AG04449 (cell line): ENCODE results near the gene TRPM8.

Experiments
- CTCF ChIA-PET: fragments of 350-600 bp; formaldehyde crosslinking; extraction: SDS; loops from one replicate; lab custom pipeline; 2021; ENCODE audit warnings: antibody characterized with exemption; lab: Yijun Ruan, JAX
- POLR2A ChIA-PET: fragments of 400-600, 350-600 bp; formaldehyde crosslinking; extraction: SDS; loops from one replicate; lab custom pipeline; 2020; ENCODE audit warnings: antibody characterized with exemption, inconsistent platforms; lab: Yijun Ruan, JAX
- DNase-seq: peaks from one replicate; pipeline ENCODE4 v3.0.0-alpha.2; 2010; ENCODE audit warnings: low read depth, low spot score
- H3K4me3 ChIP-seq: 2 replicates; pipeline ENCODE4 v1.5.1; 2011; ENCODE audit warnings: low read depth, mild to moderate bottlenecking, control low read depth, low read length
- CTCF ChIP-seq: IDR thresholded peaks from one replicate; pipeline ENCODE4 v1.5.1; 2011; ENCODE audit warnings: mild to moderate bottlenecking, moderate library complexity, low read length, control low read depth, inconsistent platforms; ENCODE audit not compliant: insufficient read depth; ENCODE audit errors: missing control alignments

Gene TRPM8

GRCh38 chr2:233940376-233941276 is 23.5 kb downstream of the TRPM8 start:
- ChIA-PET CTCF (interaction anchor here (1.9 kb wide), 1 partner anchor 11 kb away, joined by 5 read pairs; no protein-coding TSS in a partner anchor), POLR2A (no interaction called here)
- no peak overlapping the region for H3K4me3 ChIP-seq
- no peak for TF ChIP-seq CTCF
- DNase-seq = no peak

DNA sequence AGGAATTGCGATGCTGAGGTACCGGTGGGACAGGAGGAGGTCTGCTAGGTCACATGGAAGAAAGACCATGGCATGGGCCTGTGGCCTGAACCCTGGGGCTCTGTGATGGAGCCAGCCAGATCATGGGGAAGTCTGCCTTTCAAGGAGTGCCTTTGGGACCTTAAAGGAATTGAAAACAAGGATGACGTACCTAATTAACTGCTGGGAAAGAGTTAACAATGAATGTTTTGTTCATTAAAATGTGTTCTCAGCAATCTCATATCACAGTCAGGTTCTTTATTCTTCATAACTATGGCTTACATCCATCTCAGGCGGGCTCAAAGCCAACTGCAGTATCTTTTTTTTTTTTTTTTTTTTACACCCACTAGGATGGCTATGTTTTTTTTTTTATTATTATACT is 25.6 kb downstream of the TRPM8 start:
- no peak for DNase-seq
- CTCF ChIA-PET = no interaction called here
- no peak overlapping the region for H3K4me3 ChIP-seq
- POLR2A ChIA-PET = no interaction called here
- no peak for TF ChIP-seq CTCF

DNA sequence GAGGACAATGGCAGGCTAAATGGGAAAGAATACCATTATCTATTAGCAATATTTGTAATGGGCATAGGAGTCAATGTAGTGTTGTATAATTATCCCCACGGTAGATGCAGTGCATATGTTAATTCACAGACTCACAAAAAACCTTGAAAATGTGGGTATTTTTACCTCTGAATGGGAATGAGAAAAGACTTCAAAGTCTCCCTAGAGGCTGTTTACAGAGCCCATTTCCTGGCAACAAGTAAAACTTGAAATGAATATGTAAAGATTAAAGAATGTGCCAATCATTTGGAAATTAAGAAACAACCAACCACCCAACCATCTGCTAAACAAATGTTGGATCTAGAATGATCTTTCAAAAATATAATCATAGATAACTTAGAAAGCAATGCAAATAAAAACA is 27.1 kb downstream of the TRPM8 start:
- no peak overlapping the region for H3K4me3 ChIP-seq
- CTCF ChIA-PET = no interaction called here
- TF ChIP-seq CTCF = no peak
- POLR2A ChIA-PET = no interaction called here
- no peak for DNase-seq

DNA sequence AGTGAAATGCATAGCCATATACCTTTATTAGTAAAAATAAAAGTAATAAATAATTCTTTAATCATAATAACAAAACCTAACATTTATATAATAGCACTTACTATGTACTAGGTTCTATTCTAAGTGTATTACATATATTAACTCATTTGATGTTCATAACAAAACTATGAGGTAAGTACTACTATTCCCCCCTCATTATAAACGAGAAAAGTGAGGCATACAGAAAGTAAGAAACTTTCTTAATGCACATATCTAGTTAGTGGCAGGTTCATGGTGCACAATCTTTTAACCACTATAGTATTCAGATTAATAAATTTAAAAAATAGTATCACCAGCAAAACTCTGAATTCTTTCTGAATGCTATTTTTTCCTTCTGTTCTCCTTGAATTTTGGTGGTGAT is 27.5 kb downstream of the TRPM8 start:
- ChIA-PET CTCF (no interaction called here), POLR2A (no interaction called here)
- no peak for DNase-seq
- no peak overlapping the region for H3K4me3 ChIP-seq
- no peak for TF ChIP-seq CTCF

DNA sequence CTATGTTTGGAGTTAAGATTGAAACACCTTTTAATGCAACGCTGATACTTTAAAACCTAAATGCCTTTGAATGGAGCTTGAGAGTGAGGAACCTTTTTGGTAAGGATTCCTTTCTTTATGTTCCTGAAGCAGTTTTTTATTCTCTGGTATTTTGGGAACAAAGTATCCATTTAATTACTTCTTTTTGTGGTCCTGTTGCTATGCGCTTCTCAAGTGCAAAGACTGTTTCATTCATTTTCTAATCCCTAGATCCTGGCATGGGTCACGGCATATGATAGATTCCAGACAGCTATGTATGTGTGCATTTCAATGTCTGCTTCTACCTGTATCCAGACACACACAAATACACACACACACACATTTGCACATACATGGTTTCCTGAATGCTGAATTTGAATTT is 28.0 kb downstream of the TRPM8 start:
- H3K4me3 ChIP-seq = no peak overlapping the region
- POLR2A ChIA-PET = no interaction called here
- DNase-seq = no peak
- CTCF ChIA-PET = no interaction called here
- no peak for TF ChIP-seq CTCF

DNA sequence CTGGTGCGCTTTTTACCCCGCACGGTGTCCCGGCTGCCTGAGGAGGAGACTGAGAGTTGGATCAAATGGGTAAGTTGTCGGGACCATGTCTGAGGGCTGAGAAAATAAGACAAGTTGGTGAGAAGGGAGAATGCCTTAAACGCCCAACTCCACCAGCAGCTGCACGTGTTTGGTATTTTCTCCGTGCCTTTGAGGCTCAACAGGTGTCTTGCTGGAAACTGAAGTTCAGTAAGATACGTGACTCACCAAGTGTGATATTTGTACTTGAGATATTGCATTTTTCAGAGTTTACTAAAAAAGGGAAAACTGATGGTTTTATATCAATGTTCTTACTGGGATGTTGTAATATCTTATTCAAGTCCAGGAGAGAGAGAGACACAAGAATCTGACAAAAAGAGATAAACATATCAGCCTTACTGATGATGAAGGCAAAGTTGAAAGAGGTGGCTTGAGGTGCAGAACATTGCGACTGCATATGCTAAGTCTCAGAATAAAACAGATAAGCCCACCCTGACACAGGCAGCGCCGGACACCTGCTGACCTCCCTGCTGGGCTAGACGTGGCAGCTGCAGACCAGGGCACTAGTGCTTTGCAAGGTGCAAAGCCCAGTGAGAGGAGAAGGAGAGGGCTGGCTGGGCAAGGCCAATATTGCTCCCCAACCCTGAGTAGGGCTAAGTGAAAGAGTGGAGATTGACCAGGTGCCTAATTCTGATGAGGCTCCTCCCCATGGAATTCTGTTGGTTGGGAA is 33.1 kb downstream of the TRPM8 start:
- DNase-seq = no peak
- no peak overlapping the region for H3K4me3 ChIP-seq
- ChIA-PET POLR2A (no interaction called here), CTCF (interaction anchor here (1.2 kb wide), 1 partner anchor 595 kb away, joined by 3 read pairs; no protein-coding TSS in a partner anchor)
- no peak for TF ChIP-seq CTCF
